Measurements from ENCODE around the gene PRG2. TPM values are rescaled to one million over a fixed set of nuclear protein-coding genes. Genes with fewer than 3 reads are reported as not detected.

PRG2 gene
- polyA plus RNA-seq, 2 of the 4 experiments (the other 2 are of a cell fraction) = not detected

GRCh38 chr11:57360991-57361390, 29.5 kb downstream of the PRG2 start:
- H3K9me3 ChIP-seq = peaks cover 5% of the 10 kb centered on the region; the same call in 1 of the 3 replicates
- DNase-seq (ENCODE audit: low read depth in 1 of 2, low spot score in 1 of 2) (no peak), FAIRE-seq (no peak), ATAC-seq (no peak)
- H3K4me1 ChIP-seq = peaks cover 38% of the 10 kb centered on the region
- WGBS (ENCODE audit: missing lambda C conversion rate) = 94% methylated on average over 8 of the region's 8 CpGs
- CTCF ChIA-PET = interaction anchor here (0.7 to 5.5 kb wide), 15 partner anchors 9 to 281 kb away, joined by 3 to 33 read pairs (median 4); no protein-coding TSS in a partner anchor
- H3K4me3 ChIP-seq = no peak overlapping the region
- TF ChIP-seq POLR2AphosphoS2 (conservative IDR thresholded peaks at IDR 0.05; ENCODE audit: low read length) (no peak), NPAS2 (CRISPR knock-in tag; IDR thresholded peaks at IDR 0.05; ENCODE audit: borderline replicate concordance) (no peak), BHLHE40 (IDR thresholded peaks at IDR 0.05; ENCODE audit: low read depth, low read length) (no peak), HDAC2 (IDR thresholded peaks at IDR 0.05) (no peak), CHD4 (IDR thresholded peaks at IDR 0.05; ENCODE audit: borderline replicate concordance) (no peak), CHD2 (IDR thresholded peaks at IDR 0.05; ENCODE audit: low read length, partially characterized antibody) (no peak), GATA3 (IDR thresholded peaks at IDR 0.05; ENCODE audit: borderline replicate concordance) (no peak), EHMT2 (IDR thresholded peaks at IDR 0.05; ENCODE audit: low read depth) (no peak), CEBPB (IDR thresholded peaks at IDR 0.05) (no peak), REST (IDR thresholded peaks at IDR 0.05) (no peak), ZNF302 (CRISPR knock-in tag; IDR thresholded peaks at IDR 0.05) (no peak), HEYL (CRISPR knock-in tag; IDR thresholded peaks at IDR 0.05) (no peak), JUNB (IDR thresholded peaks at IDR 0.05) (no peak), RAD21 (conservative IDR thresholded peaks at IDR 0.05 in 1 of 2, IDR thresholded peaks at IDR 0.05 in 1 of 2) (no peak), ZFP36 (IDR thresholded peaks at IDR 0.05; ENCODE audit: borderline replicate concordance, partially characterized antibody) (no peak)
- TF ChIP-seq, protein P1, sequence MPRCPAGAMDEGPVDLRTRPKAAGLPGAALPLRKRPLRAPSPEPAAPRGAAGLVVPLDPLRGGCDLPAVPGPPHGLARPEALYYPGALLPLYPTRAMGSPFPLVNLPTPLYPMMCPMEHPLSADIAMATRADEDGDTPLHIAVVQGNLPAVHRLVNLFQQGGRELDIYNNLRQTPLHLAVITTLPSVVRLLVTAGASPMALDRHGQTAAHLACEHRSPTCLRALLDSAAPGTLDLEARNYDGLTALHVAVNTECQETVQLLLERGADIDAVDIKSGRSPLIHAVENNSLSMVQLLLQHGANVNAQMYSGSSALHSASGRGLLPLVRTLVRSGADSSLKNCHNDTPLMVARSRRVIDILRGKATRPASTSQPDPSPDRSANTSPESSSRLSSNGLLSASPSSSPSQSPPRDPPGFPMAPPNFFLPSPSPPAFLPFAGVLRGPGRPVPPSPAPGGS (IDR thresholded peaks at IDR 0.05) = no peak
- H3K27ac ChIP-seq = peak overlapping the region; percentile 84 to 88
- H3K4me2 ChIP-seq = peak overlapping the region; percentile 65
- POLR2A ChIA-PET = interaction anchor here (1.2 kb wide), 1 partner anchor 74 kb away, joined by 3 read pairs; no protein-coding TSS in a partner anchor

DNA sequence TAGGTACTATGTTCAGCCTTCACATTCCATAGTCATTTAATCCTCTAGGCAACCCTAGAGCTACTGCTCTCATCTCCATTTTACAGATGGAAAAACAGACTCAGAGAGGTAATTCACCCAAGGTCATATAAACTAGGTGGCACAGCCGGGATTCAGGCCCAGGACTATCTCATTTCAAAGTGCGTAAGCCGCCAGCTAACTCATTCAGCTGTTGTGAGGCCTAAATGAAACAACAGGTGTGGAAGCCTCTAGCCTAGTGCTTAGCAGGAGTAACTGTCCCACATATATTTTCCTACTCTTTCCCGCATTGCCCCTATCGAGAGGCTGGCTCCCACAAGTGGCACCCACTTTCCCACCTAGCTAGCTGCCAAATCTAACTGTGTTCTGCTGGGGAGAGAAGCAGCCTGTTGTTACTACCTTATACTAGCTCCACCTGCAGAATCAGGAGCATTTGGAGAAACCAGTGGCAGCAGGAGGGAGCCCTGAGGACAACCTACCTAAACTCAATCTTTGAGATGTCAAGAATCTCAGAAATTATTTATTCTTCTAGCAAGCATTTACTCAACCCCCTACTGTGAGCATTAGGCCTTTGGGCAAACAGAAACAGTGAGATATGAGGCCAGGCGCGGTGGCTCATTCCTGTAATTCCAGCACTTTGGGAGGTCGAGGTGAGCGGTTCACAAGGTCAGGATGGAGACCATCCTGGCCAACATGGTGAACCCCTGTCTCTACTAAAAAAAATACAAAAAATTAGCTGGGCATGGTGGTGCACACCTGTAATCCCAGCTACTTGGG, 30.4 kb downstream of the PRG2 start:
- peak in 1 of 2 experiments; percentile 86 for DNase-seq (ENCODE audit: low read depth in 1 of 2, low spot score in 1 of 2)
- POLR2A ChIA-PET = interaction anchor here (0.6 to 1.2 kb wide), 2 partner anchors 74 to 85 kb away, joined by 3 read pairs; no protein-coding TSS in a partner anchor
- ATAC-seq = peak; percentile 33 to 68; a peak in 4 of 6 replicates
- TF ChIP-seq JUNB (IDR thresholded peaks at IDR 0.05) = peak; percentile 52
- TF ChIP-seq HOXB5 (CRISPR knock-in tag; IDR thresholded peaks at IDR 0.05) = 0 out of 2 replicates have a peak, but pooled peaks have one; percentile 23
- TF ChIP-seq, protein P1 (IDR thresholded peaks at IDR 0.05) = 0 out of 3 replicates have a peak, but pooled peaks have one; percentile 28
- TF ChIP-seq RARB (CRISPR knock-in tag; IDR thresholded peaks at IDR 0.05) = peak; percentile 94
- TF ChIP-seq, protein P2, sequence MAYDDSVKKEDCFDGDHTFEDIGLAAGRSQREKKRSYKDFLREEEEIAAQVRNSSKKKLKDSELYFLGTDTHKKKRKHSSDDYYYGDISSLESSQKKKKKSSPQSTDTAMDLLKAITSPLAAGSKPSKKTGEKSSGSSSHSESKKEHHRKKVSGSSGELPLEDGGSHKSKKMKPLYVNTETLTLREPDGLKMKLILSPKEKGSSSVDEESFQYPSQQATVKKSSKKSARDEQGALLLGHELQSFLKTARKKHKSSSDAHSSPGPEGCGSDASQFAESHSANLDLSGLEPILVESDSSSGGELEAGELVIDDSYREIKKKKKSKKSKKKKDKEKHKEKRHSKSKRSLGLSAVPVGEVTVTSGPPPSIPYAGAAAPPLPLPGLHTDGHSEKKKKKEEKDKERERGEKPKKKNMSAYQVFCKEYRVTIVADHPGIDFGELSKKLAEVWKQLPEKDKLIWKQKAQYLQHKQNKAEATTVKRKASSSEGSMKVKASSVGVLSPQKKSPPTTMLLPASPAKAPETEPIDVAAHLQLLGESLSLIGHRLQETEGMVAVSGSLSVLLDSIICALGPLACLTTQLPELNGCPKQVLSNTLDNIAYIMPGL (CRISPR knock-in tag; IDR thresholded peaks at IDR 0.05; ENCODE audit: borderline replicate concordance) = no peak
- TF ChIP-seq GATA3 (IDR thresholded peaks at IDR 0.05; ENCODE audit: borderline replicate concordance) = peak; percentile 98
- no peak for TF ChIP-seq FOSB (CRISPR knock-in tag; IDR thresholded peaks at IDR 0.05)
- TF ChIP-seq, protein P3, sequence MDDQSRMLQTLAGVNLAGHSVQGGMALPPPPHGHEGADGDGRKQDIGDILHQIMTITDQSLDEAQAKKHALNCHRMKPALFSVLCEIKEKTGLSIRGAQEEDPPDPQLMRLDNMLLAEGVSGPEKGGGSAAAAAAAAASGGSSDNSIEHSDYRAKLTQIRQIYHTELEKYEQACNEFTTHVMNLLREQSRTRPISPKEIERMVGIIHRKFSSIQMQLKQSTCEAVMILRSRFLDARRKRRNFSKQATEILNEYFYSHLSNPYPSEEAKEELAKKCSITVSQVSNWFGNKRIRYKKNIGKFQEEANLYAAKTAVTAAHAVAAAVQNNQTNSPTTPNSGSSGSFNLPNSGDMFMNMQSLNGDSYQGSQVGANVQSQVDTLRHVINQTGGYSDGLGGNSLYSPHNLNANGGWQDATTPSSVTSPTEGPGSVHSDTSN (IDR thresholded peaks at IDR 0.05) = peak; percentile 69
- peak; percentile 75 to 88; a peak in 4 of 5 replicates for TF ChIP-seq EP300 (IDR thresholded peaks at IDR 0.05)
- TF ChIP-seq, protein P4, sequence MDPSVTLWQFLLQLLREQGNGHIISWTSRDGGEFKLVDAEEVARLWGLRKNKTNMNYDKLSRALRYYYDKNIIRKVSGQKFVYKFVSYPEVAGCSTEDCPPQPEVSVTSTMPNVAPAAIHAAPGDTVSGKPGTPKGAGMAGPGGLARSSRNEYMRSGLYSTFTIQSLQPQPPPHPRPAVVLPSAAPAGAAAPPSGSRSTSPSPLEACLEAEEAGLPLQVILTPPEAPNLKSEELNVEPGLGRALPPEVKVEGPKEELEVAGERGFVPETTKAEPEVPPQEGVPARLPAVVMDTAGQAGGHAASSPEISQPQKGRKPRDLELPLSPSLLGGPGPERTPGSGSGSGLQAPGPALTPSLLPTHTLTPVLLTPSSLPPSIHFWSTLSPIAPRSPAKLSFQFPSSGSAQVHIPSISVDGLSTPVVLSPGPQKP (IDR thresholded peaks at IDR 0.05; ENCODE audit: low read depth, low read length) = no peak
- peak; percentile 74 for TF ChIP-seq MAX (IDR thresholded peaks at IDR 0.05)

More for the DNA sequence above, 30.4 kb downstream of the PRG2 start:
- CTCF ChIA-PET = interaction anchor here (0.7 to 5.5 kb wide), 17 partner anchors 9 to 281 kb away, joined by 3 to 33 read pairs (median 4); no protein-coding TSS in a partner anchor
- peak; percentile 61 for FAIRE-seq
- H3K9me3 ChIP-seq = peaks cover 5% of the 10 kb centered on the region; the same call in 1 of the 3 replicates
- 35% methylated on average over 9 of the region's 9 CpGs for WGBS (ENCODE audit: missing lambda C conversion rate)
- H3K27ac ChIP-seq = peak overlapping the region; percentile 84 to 88
- H3K4me2 ChIP-seq = peak overlapping the region; percentile 65
- H3K4me3 ChIP-seq = no peak overlapping the region
- peaks cover 38% of the 10 kb centered on the region for H3K4me1 ChIP-seq

Measured in A549 (cell line).